ENCODE data around the gene PLAC8.

GRCh38 chr4:83071116-83071515, 43.4 kb downstream of the PLAC8 start:
- TF ChIP-seq SUZ12 (IDR thresholded peaks at IDR 0.05; ENCODE audit: extremely low read depth, insufficient read depth, insufficient read length): no peak
- TF ChIP-seq YY1 (IDR thresholded peaks at IDR 0.05; ENCODE audit: insufficient read depth, insufficient read length): no peak
- no peak for TF ChIP-seq ZNF274 (IDR thresholded peaks at IDR 0.05; ENCODE audit: low read depth, low read length)

Data from NT2/D1 (cell line).